NCI-H82 (cell line): ENCODE data around the gene RAB6A.
"Not testable (repeated sequence)": the region's sequence is repeated elsewhere in the genome, so short reads cannot be mapped to it uniquely, and the experiment has no call there.

Experiments used
- DNase-seq: peaks from one replicate; lab custom pipeline; 2025; lab: John Stamatoyannopoulos, UW

RAB6A gene

DNA sequence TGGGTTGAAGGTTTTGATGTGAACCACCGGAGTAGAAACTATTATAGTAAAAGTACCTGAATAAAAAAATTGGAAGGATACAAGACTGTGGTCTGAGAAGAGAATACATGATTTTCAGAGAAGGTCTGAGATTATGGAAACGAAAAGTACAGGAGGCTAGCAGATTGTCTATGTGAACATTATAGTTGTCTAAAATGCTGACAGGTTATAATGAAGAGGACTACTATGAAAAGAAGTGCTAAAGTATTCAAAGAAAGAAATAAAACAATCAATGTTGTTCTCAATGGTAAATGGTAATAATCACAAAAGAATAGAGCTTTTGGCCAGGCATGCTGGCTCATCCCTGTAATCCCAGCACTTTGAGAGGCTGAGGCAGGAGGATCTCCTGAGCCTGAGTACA, 34.0 kb downstream of the RAB6A start:
- DNase-seq = no peak

DNA sequence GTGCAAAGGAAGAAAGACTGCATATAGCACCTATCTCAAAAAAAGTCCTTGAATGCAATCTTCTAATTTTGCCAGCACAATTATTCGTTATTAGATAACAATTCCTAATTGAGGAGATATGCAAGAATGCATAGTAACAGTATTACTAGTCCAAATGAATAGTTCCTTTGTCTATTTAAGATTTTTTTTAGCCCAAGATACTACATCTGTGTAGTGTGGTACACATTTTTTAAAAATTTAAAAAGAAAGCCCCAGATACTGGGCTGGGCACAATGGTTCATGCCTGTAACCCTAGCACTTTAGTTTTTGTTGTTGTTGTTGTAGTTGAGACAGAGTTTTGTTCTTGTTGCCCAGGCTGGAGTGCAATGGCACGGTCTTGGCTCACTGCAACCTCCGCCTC, 43.7 kb downstream of the RAB6A start:
- no peak for DNase-seq

DNA sequence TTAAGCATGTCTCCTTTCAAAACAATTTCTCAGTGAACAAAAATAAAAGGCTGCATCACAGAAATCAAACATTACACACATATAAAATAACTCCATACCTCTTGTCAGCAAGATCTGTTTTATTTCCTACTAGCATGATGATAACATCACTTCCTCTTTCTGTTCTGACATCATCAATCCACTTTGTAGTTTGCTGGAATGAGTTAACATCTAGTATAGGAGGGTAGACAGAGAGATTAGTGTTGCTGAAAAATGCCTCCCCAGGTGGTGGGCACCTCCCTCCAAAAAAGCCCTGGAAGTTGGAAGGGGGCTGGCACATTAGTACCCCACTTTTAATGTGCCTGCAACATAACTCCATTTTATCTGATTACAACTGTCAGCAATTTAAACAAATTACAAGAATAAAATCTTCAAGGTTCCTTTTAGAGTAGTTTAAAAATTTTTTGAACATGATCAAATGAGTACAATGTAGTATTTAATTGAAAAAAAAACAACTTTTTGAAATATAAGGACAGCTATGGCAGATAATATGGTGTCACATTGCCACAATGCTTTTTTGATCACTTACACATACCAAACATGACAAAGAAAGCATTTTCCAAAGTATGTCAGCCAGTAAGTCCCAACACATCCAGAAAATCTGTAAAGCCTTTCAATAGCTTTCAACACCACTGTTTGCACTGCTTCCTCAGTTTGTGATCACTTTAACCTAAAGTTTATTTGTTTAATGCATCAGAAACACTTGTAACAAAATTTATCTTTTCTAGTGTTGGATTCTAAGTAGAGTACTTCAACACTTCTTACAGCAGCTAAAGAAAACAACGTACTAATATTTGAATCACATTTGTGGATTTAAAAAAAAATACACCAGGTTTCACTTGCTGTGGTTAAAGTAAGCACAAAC, 44.5 kb downstream of the RAB6A start:
- DNase-seq = no peak

DNA sequence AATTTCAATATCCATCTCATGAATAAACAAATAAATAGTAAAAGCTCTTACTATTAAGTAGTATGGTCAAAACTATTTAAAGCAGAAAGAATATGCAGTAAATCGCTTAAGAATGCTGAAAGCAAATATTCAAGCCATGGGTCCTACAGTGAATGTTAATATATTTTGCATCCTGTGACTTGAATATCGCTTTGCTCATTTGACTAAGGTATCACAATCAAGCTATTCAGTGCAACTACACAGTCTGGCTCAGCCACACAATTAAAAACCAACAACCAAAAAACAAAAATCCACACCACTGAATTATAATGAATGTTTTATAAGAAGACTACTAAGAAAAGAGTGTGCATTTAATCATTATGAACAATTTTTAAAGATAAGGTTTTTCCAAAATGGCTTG, 45.3 kb downstream of the RAB6A start:
- no peak for DNase-seq

DNA sequence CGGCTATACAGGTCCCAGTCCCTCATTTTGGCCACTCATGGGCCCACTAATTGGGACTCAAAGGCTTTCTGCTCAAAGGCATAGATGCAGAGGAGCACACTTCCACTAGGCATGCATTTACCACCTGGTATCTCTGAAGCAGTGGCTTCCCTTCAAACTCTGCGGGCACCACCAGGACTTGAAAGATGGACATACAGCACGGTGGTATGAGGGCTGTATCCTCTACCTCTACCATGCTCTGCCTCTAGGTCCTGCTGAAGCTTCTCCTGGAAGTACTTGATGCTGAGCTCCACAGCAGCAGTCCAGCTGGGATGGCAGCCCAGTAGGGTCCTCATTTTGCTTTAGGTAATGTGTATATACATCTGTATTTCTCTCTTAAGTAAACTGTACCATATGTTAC, 49.9 kb downstream of the RAB6A start:
- no peak for DNase-seq

DNA sequence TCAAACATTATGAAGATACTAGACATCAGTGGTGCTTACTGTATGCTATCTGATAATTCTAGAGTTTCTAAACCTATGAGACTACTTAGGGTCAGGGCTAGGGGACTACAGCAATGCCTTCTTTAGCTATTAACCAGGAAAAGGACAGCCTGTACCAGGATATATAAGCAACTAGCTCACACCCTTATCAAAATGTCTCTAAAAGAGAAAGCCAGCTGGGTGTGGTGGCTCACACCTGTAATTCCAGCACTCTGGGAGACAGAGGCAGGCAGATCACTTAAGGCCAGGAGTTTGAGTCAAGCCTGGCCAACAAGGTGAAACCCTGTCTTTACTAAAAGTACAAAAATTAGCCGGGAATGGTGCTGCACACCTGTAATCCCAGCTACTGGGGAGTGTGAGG, 55.8 kb downstream of the RAB6A start:
- DNase-seq = no peak

DNA sequence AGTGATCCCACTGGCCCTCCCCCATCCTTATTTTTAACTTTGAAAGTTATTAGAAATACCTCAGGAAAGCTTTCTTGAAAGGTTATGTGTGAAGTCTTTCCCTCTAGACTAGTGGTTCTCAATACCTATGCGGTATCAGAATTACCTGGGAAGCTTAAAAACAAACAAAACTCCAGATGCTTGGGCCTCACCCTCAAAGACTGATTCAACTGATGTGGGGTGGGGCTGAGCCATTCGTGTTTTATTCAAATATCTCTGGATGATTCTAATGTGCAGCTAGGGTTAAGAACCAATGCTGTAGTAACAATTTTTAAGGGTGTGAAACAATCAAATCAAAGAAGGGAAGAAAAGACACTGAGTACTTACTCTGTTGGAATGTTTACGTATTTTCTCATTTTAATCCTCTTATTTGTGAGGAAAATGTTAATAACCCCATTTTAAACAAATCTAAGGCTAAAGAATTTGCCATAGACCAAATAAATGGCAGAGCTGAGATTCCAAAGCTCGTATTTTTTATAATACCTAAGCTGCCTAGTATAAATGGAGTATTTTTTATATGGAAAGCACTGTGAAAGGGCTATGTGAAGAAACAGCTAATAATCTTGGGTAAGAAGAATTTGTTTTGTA, 66.9 kb downstream of the RAB6A start:
- DNase-seq = no peak

DNA sequence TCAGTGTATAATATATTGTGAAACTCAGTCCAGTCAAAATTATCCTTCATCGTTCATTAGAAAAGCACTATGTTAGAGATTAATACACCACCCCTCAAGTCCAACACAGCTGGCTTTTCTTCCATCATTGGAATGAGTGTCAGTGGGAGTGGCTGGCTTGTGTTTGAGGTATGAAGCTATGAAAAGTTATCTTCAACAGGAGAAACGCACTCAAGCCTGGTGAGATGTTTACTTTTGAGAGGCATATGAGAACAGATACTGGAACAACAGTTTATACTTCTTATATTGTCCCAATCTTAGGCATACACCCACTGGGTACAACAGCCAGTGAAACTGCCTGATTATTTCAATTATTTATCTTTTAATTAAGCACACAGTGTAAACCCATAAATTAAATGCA, 80.2 kb downstream of the RAB6A start:
- DNase-seq = no peak

DNA sequence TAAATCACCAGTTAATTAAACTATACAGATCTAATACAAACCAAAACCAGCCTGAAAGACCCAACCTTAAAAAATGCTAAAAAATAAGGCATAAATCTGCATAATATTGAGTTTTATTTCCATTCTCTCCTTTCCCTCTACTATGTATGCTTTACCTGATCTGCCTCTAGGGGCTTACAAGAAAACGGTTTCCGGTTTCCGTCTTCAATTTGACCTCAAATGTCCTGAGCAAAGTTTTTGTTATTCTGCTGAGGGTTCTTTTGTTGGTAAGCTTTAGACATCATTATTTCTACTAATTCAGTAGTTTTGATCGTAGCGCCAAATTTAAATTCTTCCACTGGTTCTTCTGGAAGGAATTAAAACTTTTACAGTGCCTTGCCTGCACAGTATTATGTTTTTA, 84.3 kb downstream of the RAB6A start:
- not testable (repeated sequence) for DNase-seq

DNA sequence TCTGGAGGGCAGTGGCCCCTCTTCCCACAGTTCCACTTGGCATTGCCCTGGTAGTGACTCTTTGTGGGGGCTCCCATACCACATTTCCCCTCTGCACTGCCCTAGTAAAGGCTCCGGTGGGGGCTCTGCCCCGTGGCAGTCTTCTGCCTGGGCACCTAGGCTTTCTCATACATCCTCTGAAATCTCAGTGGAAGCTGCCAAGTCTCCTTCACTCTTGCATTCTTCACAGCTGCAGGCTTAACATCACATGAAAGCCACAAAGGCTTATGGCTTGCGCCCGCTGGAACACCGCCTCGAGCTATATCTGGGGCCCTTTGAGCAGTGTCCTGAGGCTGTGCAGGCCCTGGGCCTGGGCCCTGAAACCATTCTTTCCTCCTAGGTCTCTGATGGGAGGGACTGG, 89.2 kb downstream of the RAB6A start:
- DNase-seq = no peak

DNA sequence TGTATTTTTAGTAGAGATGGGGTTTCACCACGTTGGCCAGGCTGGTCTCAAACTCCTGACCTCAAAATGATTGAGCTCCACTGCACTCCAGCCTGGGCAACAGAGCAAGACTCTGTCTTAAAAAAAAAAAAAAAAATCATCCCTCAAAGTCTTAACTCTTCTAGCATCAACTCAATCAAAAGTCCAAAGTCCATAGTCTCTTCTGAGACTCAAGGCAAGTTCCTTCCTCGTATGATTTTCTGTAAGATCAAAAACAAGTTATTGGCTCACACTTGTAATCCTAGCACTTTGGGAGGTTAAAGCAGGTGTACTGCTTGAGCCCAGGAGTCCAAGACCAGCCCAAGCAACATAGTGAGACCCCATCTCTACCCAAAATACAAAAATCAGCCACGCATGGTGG, 90.1 kb downstream of the RAB6A start:
- DNase-seq = no peak

DNA sequence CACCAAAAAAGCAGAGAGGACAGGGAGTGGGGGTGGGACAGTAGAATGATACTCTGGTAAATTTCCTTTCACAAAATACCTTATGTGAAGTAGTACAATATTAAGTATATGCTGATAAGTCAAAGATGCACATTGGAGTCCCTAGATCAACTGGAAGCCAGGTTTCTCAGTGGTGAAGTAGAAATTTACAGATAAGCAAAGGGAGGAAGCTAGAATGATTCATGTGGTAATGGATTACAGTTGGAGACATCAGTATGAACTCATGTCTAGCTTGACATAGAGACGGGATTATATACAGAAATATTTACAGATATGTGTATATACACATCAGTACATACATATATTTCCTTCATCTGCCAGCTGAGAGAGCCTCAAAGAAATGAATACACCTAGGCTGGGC, 93.0 kb downstream of the RAB6A start:
- no peak for DNase-seq

DNA sequence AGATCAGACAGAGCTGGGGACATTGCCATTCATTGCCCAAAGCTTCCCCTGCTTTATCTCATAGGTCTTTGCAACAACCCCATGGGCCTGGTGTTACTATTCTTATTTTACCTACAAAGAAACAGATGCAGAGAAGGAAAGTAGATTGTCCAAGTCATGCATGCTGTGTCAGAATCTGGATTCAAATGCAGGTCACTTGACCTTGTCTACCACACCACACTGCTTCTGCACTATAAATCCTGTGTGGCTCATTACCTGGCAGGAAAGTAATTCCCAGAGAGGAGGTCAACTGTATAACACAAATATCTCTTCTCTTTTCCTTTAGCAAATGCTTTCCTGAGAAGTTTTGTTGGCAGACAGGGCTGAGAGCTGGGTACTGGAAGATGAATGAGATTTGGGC, 96.0 kb downstream of the RAB6A start:
- no peak for DNase-seq

DNA sequence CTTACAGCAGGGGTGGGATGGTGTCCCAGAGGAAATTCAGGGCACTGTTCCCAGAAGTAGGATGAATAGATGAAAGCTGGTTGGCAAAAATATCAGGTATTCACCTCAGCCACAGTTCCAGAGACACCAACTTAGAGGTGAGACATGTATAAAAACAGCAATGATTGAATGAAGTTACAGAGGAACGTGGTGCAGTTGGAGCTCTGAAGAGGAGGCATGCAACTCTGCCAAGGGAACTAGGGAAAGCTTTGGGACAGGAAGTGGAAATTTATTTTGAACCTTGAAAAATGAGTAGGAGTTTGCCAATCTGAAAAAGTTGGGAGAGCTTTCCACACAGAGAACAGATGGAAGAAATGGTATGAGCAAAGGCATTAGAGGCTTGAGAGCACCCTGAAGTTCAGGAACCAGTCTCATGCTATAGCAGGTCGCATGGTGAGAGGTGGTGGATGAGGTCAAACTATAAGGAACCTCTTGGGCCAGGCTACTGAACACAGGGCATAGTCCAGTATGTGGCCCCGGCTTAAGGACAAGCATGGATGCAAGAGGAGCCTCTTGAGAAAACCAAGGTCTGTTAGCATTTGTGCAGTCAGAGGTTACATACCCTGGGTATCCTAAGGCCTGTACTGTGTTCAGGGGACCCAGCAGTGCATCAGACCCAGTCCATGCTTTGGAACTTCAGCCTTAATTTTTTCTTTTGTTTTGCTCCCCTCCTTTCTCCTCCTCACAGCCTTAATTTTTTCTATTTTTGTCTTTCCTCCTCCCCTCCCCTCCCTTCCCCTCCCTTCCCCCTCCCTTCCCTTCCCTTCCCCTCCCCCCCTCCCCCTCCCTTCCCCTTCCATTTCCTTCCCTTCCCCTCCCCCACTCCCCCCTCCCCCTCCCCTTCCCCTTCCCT, 97.0 kb downstream of the RAB6A start:
- no peak for DNase-seq

DNA sequence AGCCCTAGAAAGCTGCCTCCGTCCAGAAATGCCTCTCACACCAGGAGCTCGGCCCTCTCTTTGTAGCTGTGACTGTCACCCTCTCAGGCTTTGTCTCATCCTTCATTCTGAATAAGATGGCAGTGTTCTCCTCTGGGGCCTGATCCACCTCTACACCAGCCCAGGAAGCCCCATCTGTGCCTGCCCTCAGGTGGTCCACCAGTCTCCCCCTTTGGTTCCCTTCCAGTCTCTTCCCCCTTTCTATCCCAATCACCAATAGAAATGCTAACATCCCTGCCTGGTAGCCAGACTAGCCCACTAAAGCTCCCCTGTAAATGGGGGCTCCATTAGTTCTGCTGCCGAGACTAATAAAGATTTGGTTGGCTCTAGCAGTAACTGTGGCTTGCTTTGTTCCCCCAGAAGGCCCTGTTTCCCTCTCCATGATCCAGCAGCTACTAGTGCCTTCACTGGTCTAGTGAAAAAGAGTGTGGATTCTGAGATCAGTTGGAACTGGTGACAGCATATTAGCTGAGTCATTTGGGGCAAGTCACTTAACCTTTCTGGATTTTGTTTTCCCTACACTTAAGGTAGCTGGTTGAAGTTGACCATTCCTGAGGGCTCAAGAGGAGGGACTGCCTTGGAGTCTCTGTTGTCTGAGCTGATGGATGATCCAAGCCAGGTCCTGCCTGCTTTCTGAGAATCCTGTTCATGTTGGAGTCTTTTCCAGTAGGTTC, 98.3 kb downstream of the RAB6A start:
- no peak for DNase-seq

DNA sequence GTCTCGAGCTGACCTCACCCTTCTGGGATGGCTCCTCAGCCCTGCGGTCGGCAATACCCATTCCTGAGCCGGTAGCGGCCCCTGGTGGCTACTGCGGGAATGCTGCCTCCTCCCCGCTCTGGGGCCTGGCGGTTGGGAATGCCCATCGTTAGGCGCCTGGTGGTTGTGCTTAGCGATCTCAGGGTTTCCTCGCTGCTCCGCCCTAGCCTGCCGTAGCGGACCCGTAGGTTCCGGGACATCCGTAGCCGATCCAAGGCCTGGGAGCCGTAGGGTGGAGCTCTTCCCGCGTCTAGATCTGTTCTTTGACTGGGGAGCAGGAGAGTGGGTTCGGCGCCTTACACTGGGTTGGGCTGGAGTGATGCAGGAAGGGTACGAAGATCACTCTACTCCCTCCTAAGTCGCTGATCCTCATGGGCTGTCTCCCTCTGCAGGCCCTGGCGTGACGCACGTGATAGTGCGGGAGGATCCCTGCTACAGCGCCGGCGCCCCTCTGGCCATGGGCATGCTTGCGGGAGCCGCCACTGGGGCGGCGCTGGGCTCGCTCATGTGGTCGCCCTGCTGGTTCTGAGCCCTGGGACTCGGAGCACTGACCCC, 99.7 kb downstream of the RAB6A start:
- peak; percentile 87 for DNase-seq

DNA sequence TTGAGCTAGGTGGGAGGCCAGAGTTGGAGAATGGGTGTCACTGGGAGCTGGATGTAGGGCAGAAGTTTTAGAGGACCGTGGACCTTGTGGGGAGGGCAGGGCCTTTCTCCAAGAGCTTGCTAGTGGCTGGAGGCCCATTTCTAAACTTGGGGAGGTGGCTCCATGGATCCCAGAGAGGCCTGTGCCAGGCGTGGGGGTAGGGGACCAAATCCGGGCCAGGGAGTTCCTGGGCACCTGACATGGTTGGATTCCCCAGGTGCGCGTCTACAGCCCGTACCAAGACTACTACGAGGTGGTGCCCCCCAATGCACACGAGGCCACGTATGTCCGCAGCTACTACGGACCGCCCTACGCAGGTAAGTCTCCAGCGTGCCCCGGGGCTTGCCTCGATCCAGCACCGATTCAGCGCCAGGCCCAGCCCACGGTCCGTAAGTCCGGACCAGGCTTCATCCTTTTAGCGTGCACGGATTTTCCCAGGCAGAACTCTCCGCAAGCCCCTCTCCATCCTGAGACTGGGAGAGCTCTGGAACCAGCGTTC, 100.3 kb downstream of the RAB6A start:
- DNase-seq = no peak

DNA sequence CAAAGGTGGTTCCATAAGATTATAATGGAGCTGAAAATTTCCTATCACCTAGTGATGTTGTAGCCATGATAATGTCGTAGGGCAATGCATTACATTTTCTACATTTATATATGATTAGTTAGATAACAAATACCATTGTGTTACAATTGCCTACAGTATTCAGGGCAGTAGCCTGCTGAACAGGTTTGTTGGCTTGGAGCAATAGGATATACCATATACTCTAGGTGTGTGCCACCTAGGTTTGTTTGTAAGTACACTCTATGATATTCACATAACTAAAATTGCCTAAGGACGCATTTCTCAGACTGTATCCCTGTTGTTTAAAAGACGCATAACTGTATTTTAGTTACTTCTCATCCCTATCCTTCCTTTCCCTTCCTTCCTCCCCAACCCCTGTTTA, 100.9 kb downstream of the RAB6A start:
- DNase-seq = no peak

DNA sequence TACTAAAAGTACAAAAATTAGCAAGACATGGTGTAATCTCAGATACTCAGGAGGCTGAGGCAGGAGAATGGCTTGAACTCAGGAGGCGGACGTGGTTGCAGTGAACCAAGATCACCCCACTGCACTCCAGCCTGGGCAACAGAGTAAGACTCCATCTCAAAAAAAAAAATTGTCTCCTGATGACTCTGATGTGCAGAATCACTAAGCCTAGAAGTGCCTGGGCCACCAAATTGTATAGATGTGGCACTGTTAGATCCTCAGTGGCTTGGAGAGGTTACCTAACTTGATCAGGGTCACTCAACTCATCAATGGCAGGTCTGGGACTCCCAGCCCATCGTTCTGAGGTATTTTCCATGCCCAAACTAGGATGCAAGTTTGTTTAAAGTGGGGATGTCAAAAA, 103.9 kb downstream of the RAB6A start:
- DNase-seq = no peak

DNA sequence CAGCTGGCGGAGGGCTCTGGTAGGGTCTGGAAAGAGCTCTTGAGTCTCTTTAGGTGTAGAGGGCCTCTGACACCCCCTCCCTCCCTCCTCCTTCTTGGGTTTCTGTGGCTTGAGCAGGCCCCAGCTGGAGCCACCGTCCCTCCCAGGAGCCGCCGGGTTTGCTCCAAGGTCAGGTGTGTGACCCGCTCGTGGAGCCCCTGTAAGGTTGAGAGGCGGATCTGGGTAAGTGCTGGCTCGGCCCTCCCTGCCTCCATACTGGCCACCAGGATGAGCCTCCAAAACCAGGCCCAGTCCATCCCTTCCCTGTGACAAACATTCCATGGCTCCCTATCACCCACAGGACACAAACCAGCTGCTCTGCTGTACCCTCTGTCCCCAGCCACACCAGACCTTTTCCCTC, 105.2 kb downstream of the RAB6A start:
- DNase-seq = no peak

DNA sequence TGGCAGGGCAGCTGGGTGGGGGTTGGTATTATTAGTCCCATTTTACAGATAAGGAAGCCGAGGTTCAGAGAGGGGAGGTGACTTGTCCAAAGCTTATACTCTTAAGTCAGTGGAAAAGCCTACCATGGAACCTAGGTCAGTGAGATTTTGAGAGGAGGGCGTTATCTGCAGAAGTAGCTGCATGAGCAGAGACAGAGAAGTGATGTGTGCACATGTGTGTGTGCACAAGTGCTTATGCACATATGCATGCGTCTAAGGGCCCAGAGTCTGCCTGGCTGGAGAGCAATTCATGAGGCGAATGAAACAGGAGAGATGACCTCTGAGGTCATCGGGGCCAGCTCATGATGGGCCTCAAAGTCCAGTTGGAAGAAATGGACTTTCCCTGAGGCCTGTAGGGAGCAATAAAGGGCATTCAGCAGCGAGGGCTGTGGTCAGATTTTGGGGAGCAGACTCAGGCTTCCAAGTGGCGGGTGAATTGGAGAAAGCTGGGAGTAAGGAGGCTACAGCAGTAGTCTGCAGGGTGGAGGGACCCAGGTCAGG, 106.3 kb downstream of the RAB6A start:
- no peak for DNase-seq
